ENCODE results near the gene FAM168A.
"Not testable (repeated sequence)": the region's sequence is repeated elsewhere in the genome, so short reads cannot be mapped to it uniquely, and the experiment has no call there.

The FAM168A gene

GRCh38 chr11:73513707-73514106 lies 84.2 kb downstream of the FAM168A start:
- no peak for DNase-seq

DNA sequence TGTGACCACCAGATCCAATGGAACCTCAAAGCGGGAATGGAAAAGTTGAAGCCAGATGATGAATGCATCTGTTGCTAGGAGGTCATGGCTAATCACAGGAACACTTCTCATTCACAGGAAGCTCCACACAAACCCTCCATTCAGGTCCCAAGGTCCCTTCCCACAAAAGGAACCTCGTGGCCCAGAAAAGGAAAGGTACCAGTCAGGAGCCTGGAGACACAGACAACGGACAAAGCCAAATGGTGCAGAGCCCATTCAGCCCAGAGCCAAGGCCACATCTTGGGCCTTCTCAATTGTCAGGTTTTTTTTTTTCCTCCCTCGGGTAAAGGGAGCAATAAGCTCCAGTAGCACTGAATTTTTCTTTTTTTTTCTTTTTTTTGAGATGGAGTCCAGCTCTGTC lies 87.0 kb downstream of the FAM168A start:
- DNase-seq, result no peak

GRCh38 chr11:73510106-73510505 lies 87.8 kb downstream of the FAM168A start:
- DNase-seq, result no peak

DNA sequence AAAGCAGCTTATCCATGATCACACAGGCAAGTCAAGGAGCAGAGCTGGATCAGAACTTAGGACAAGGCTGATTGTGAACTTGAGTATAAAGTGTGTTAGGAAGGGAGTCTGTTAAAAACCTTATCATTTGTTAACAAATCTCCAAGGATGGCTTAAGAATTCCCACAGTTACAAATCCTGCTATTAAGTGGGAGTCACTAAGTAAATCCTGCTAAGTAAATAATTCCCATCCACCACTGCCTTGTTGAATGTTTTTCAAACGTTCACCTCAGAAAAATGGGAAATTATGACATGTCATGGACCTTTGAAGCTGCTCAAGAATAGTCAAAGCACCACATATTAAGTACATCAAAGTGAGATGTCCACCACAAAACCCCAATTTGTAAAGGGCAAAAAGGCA lies 88.7 kb downstream of the FAM168A start:
- no peak for DNase-seq

DNA sequence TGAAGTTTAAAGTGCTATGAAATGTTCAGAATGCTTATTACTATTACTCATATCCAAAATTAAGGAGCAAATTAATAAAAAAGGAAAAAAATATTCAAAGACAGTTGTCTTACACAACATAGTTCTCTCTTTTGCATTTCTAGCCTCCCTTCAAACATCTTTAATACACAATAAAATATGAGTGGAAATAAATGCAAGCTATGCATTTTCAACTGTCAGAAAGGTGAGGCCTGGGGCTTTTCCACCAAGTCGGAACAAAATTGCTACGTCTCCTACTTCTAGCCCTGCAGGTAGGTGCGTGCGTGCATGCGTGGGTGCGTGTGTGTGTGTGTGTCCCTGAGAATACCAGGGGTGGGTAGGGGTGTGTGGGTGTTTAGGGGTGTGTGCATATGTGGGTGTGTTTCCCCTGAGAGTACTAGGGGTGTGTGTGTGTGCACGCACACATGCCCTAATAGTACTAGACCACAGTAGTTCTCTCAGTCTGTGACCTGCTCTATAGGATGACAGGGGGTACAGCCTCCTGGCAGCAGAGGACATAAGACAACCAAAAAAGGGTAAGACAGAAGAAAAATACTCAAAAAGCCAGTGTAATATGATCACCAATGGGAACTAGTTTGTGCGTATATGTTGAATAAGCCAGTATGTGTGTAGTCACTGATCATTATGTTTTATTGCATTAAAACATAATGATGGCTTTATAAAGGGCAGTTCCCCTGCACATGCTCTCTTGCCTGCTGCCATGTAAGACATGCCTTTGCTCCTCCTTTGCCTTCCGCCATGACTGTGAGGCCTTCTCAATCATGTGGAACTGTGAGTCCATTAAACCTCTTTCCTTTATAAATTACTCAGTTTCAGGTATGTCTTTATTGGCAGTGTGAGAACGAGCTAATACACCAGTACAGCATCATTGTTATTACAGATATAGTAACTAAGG lies 89.4 kb downstream of the FAM168A start:
- no peak for DNase-seq

GRCh38 chr11:73507086-73507485 lies 90.8 kb downstream of the FAM168A start:
- DNase-seq, result no peak

- no peak for DNase-seq
These were observed 91.9 kb downstream of the FAM168A start for GRCh38 chr11:73506038-73506437.

- no peak for DNase-seq
These were observed 99.6 kb downstream of the FAM168A start for GRCh38 chr11:73498343-73498742.

- DNase-seq, result no peak
These were observed 101.8 kb downstream of the FAM168A start for GRCh38 chr11:73496134-73496533.

DNA sequence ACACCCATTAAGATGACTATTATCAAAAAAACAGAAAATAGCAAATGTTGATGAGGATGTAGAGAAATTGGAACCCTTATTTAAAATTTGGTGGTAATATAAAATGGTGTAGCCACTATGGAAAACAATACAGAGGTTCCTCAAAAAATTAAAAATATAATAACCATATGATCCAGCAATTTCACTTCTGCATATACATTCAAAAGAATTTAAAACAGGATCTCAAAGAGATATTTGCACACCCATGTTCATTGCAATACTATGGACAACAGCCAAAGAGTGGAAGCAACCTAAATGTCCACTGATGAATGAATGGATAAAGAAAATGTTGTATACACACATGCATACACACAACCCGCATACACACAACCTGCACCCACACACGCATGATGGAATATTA lies 102.2 kb downstream of the FAM168A start:
- DNase-seq, result no peak

DNA sequence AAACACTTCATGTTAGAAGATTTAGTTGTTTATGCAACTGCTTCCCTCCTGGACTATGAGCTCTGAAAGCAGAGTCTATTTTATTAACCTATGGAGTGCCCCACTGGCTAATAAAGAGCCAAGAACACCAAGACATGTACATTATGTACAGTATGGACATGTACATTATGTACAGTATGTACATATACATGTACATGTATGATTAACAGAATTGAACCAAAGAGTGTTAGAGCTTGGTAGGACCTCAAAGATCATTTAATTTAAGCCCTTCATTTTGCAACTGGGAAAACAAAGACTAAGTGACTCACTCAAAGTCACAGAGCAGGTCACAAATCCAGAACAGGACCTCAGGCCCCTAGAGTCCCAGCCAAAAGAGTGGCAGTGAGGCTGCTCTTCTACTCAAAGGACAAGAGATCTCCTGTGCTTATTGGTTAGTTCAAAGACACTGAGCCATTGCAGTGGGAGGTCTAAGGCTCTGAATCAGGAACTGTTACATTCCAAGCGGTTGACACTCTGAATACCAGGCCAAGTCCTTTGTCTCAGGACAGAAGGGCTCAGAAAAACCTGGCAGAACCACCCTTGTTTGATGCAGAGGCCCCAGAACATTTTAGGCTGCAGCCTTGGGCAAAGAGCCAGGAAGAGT lies 103.8 kb downstream of the FAM168A start:
- DNase-seq, result no peak

- no peak for DNase-seq
These were observed 116.3 kb downstream of the FAM168A start for GRCh38 chr11:73481626-73482025.

- DNase-seq, result no peak
These were observed 117.2 kb downstream of the FAM168A start for GRCh38 chr11:73480677-73481076.

GRCh38 chr11:73478737-73479347 lies 119.1 kb downstream of the FAM168A start:
- DNase-seq, result peak; percentile 2

- no peak for DNase-seq
These were observed 120.4 kb downstream of the FAM168A start for GRCh38 chr11:73477518-73477917.

DNA sequence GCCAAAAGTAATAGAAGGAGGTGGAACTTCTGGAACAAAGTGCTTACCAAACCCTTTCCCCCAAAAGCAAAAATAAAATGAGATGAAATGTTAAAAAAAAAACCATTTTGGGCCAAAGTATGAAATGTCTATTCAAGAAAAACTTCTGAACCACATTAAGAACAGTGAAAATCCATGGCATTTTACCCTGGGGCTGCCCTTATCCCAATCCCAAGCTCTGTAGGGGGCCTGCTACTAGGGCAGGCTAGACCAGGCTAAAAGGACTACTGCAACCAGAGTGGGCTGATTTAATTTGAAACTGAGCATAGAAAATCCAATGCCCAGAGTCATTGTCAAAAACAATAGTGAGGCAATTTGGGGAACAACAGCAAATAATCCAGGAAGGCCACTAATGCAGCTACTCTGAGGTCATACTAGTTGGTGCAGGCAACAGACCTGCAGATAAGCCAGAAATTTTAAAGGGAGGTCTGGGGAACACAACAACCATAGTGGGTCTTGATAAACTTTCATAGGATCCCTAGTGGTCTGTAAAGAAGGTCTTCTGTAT lies 122.3 kb downstream of the FAM168A start:
- DNase-seq, result no peak

DNA sequence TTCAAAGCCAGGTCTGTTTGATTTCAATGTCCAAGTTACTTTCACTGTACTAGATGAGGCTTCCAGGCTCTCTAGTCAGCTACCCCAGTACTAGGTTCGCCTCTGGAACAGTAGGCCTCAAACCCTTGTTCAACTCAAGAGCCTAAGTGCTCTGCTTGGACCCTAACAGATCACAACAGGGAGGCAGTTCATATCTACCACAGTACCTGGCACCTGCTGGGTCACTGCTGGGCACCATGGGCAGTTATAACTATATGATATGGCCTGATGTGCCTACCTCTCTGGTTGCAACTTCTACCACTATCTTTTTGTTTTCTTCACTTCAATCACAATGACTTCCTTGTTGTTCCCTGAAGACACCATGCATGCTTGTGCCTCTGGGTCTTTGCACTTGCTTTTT lies 124.7 kb downstream of the FAM168A start:
- DNase-seq, result no peak

GRCh38 chr11:73470036-73470612 lies 127.8 kb downstream of the FAM168A start:
- not testable (repeated sequence) for DNase-seq

DNA sequence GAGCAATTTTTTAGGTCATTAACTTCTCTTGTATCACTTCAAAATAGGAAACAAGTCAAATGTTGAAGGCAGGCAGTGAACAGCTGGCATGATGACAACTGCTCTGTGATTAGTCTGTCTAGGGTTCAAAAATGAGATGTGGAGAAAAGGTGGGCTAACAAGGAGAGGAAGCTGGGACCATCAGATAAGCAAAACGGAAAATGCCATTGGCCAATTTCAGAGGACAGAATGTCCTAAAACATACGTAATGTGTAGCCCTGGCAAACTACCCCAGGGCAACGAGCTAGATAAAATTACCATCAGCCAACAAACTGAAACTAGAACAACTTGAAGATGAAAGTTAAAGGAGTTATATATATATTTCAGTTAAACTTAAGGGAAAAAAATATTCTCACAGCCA lies 128.5 kb downstream of the FAM168A start:
- DNase-seq, result no peak

DNA sequence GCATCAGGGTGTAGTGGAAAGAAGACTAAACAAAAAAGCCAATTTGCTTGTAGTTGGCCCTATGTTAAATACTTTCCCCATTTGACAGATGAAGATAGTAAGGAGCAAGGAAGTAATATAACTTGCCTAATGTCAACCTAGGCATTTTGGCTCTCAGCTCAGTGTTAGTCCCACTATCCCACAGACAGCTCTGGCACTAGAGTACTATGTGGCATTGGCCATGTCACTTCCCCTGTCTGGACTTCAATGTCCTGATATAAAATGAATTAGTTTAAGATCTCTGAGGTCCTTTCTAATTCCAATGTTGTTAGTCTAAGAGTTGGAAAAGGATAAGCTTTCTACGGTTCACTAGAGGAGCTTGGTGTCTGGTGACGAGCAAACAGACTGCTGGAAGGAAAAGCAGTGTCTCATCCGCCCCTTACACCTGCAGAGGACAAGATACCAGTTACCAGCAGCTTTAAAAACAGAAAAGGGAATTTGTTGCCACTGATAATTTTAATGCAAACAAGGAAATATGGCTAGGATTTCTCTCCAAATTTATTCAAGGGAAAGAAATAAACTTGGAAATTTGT lies 129.2 kb downstream of the FAM168A start:
- DNase-seq, result no peak

DNA sequence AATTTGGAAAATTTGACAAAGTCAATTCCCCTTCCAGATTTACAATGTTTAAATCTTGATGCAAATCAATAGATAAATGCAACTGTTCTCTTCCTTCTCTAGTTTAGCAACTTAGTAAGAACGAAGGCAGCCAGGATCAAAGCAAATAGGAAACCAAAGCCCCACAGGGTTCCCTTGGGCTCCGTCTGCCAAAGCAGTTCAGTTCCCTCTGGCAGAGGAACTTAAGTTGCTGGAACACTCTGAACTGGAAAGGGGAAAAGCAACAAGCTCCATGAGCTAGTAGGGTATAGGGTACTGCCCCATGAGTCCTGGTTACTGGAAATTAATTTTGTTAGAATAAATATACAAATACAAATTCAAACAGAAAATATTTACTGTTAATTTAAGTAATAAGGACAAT lies 130.4 kb downstream of the FAM168A start:
- DNase-seq, result no peak

DNA sequence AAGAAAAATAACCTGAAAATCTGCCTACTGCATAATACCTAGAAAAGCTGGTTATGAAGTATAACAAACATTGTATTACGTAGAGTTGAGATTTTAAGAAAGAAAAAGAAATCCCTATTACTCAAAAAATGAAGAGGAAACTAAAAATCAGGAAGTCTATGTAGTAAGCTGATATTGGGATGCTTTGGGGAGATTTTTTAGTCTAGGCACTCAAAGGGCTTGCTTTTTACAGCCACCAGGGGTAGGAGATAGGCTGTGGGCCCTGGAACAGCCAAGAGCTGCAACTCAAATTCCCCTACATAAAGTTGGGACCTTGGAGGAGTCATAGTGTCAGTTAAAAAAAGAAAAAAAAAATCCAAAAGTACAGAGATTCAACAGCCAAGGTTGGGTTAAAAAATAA lies 131.3 kb downstream of the FAM168A start:
- no peak for DNase-seq

DNA sequence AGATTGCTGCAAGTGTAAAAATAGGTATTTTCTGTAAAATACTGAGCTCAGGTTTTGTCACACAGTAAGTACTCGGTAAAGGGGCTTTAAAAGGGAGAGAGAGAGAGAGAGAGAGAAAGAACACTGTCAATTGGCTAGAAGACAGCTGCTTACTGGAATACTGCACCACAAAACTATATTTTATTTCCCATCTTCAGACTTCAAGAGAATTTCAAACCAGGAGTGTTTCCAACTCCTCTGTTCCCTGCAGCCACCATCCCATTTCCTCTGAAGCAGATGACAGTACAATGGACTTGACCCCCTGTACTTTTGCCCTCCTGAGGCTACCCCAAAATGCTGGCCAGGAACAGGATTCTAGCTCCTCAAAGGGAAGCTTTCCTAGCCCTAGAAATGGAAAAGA lies 132.0 kb downstream of the FAM168A start:
- DNase-seq, result no peak

Data from activated CD4-positive, alpha-beta T cell treated with anti-CD3 and anti-CD28 coated beads, Interleukin-2, Interleukin-6, amounts not matched to agents 100 ng/mL and 50 ng/mL, durations not matched to agents 16 hours and 8 hours (primary cell).